HK-2 (cell line): ENCODE data around the gene PTPRT.

Experiments
- DNase-seq: peaks from one replicate; pipeline ENCODE4 v3.0.0-alpha.2; 2018; ENCODE audit not compliant: unreplicated experiment

PTPRT gene

DNA sequence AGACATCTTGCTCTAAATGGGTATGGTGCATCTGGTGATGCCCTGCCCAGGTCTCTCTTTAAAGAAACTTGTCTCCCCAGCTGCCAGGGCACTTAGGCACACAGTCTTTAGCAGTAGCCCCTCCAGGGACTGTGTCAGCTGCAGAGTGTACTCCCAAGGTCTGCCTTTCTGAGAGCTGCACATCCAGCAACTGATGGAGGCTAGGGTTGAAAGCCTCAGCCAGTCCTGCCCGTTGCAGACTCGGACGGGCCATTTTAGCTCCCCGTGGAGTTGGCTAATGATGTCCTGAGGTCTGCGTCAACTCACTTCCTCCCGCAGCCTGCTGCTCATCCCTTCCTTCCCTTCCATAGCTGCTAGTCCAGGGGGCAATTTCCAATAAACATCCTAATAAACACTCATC is 381.8 kb downstream of the PTPRT start:
- no peak for DNase-seq

DNA sequence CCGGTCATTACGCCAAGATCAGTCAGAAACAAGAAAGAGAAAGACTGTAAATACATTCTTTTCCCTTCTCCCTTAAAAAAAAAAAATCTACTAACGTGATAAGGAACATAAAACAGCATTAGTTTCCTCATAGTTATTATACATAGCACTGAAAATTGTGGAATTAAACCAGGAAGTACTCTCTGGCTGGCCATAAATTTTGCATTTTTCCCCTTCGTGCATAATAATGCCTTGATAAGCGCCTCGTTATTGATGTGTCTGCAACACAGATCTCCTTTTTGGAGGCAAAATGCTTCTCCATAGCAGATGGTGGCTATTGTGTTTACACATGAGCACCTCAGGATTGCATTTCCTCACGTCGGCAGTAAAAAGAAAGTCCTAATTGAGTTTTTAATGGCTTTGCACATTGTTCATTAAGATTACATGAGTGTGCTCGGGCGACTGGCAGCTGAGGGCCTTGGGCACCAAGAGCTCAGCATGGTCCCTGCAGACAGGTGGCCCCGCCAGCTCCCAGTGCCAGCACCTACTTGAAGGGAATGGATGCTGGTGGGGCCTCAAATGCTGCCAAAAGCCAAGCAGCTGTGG is 394.5 kb downstream of the PTPRT start:
- no peak for DNase-seq

GRCh38 chr20:42792052-42792451 is 397.7 kb downstream of the PTPRT start:
- no peak for DNase-seq

- DNase-seq = no peak
These were observed 399.6 kb downstream of the PTPRT start for GRCh38 chr20:42790111-42790510.

DNA sequence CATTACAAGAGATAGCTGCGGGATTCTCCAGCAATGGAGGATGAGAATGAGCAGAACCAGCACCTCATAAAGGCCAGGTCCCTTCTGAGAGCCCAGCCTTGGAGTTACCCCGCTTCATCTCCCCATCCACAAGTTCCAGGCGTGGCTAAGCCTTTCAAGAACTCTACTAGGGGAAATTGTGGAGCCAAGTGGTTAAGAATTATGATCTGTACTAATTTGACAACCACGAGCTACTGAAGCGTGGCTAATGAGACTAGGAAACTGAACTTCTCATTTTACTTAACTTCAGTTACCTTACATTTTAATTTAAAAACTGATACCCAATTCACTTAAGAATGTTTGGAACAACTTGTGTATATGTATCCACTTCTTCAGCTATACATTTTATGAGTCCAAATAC is 401.0 kb downstream of the PTPRT start:
- DNase-seq = no peak

- no peak for DNase-seq
These were observed 404.7 kb downstream of the PTPRT start for GRCh38 chr20:42785041-42785440.

GRCh38 chr20:42779216-42779615 is 410.5 kb downstream of the PTPRT start:
- DNase-seq = peak; percentile 1

DNA sequence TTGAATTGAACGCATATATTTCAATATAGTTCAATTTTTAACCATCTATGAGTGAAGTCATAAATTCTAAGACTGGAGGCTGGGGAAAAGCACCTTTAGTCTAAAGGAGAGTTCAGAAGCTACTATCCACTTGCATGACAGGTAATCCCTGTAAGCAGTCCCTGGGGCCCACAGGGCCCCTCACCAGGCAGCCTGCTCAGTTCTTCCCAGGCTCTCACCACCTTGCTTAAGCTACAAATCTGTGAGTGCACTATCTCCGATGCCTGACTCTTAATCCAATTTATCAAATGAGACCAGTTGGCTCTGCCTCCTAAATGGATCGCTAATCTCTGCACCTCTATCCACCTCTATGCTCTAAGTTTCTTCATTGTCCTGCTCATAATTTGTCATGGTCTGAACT is 413.8 kb downstream of the PTPRT start:
- no peak for DNase-seq

DNA sequence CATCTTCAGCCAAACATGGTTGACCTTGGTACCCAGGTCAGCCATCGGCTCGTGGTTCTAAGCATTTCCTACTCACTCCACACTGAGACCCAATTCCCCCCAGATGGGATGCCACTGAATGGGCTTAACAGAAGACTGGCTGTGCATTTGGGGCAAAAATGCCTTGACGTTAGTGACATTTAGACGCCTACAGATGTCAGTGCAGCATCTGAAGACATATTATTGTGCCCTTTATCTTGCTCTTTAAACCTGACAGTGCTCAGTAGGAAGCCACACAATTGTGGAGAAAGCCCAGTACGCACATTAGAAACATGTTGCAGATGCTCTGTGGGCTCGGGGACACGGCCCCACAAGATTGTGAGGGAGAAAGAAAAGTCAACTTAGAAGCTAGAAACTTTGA is 414.7 kb downstream of the PTPRT start:
- DNase-seq = no peak

DNA sequence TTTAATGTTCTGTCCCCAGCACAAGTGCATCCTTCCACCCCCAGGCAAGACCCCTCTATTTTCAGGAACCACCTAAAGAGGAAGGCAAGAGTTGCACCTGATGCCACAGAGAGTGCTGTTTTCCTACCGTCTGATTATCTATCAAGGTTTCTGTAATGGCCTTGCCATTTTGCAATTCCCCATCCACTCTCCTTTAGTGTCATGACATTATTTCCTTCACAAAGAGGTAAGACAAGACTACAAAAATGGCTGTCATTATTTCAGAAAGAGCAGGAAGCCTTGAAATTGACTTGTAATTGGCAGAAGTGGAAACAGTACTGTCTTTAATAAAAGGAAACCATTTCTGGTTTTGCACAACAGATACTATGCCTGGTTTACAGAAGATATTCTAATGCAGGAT is 426.7 kb downstream of the PTPRT start:
- no peak for DNase-seq

- DNase-seq = no peak
These were observed 432.7 kb downstream of the PTPRT start for GRCh38 chr20:42756991-42757390.

- DNase-seq = no peak
These were observed 435.0 kb downstream of the PTPRT start for GRCh38 chr20:42754706-42755105.

GRCh38 chr20:42752620-42753019 is 437.1 kb downstream of the PTPRT start:
- DNase-seq = no peak

- DNase-seq = no peak
These were observed 440.1 kb downstream of the PTPRT start for GRCh38 chr20:42749556-42749955.

DNA sequence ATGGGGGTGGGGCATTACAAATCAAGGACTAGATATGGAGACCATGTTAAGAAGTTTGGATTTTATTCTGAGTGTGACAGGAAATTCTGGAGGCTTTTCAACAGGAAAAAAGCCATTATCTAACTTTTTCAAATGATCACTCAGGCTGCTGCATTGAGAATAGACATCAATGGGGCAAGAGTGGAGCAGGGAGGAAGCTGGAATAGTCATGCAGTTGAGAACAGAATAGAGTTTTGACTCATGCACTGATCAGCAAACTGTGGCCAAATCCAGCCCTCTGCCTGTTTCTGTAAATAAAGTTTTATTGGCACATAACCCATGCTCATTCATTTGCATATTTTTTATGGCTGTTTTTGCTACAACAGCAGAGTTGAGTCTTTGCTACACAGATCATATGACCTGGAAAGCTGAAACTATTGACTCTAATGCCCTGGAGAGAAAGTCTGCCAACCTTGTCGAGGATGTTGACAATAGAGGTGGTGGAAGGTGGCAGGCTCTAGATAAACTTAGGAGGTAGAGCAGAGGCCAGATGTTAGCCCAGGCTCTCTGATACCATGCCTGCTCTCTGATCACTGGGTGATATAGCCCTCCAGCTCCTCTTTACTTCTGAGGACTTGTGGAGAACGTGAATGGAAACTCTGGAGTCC is 441.8 kb downstream of the PTPRT start:
- DNase-seq = no peak

- DNase-seq = no peak
These were observed 444.8 kb downstream of the PTPRT start for GRCh38 chr20:42744756-42745465.

DNA sequence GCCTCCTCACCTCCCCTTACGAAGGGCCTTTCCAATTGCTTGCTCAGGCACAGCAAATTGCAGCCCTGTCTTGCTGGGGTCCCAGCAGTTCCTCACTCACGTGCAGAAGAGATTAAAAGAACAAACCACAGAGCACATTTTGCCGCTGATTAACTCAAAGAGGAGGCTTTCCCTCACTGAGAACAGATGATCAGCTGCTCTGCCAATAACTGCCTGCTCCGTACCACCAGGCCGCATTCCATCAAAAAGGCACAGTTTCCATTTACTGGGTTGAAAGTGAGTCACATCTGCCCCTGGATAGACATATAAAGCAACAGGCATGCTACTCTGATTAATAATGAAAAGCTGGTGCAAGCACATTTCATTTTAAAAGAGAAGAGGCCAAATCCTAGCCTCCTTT is 446.8 kb downstream of the PTPRT start:
- no peak for DNase-seq

DNA sequence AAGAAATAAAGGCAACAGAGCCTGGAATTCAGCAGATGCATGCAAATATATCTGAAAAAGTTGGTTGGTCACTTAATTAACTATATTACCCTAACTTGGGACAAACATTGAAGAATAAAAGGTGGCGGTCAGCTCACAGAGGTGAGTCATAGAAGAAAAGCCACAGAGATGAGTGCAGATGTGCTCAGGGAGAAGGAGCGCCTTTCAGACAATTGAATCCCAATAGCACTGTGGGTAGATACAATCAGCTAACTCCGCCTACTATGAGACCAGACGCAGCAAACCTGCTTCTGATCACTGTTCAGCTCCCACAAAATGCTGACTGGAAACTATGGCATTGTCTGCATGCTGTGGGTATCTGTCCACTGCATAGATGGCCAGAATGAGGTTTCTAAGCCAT is 447.8 kb downstream of the PTPRT start:
- DNase-seq = no peak

DNA sequence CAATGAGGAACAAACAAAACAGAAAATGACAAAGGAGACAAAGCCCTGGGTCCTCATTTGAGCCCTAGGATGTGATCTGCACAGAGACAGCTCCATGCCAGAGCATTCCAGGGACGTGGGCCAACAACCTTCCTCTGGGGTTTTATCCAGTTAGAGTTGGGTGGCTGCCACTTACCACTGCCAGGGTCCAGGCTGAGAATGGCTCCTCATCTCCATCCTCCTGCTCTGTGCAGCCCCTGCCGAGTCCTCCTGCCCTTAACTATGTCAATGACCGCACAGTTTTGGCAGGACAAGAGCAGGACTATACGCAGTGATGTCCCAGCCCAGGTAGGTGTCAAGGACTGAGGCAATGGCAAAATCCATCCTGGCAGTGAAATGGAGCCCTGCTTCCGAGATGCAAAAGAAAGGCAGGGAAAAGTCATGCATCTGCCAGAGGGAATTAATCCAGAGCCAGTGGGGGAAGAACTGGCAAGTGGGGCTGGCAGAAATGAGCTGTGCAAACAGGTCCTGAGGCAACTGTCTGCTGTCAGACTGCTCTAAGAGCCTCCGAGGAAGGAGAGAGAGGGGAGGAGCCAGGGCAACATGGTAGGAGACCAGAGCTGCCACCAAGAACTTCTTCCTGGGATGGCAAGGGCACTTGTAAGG is 449.4 kb downstream of the PTPRT start:
- no peak for DNase-seq

DNA sequence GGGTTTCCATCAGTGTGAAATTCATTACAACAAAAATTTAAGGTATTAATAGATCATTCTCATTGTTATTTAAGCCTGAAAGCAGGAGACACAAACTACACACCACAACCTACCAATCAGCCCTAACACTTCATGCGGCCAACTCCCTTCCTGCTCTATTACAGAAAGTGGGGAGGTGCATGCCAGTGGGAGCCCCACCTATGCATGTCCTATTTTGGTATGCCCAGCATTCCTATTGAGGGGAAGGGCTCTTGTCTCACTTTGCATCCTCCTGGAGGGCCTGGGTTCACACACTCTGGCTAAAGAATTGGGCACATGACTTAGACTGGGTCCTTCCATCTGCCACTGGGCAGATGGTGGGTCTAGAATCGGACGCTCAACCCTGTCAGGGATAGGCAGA is 450.0 kb downstream of the PTPRT start:
- no peak for DNase-seq

GRCh38 chr20:42735539-42735938 is 454.2 kb downstream of the PTPRT start:
- no peak for DNase-seq

- no peak for DNase-seq
These were observed 454.9 kb downstream of the PTPRT start for GRCh38 chr20:42734660-42735368.
